Gastrocnemius medialis (tissue), 4 donors: ENCODE results near the gene OGA. TPM values are rescaled to one million over a fixed set of nuclear protein-coding genes. Genes with fewer than 3 reads are reported as not detected.

Source experiments
- ATAC-seq, 2 donors: fragments of 150-250 bp; one replicate each; pipeline ENCODE4 v1.9.1; 2016
- DNase-seq, 2 donors: peaks; one replicate each; pipeline ENCODE4 v3.0.0-alpha.2; 2019
- H3K27ac ChIP-seq, 4 donors: fragments of 200-600 bp; sonication (generic); 1 replicate in 1 of 4; 2 replicates in 3 of 4; pipeline ENCODE4 v1.5.1; 2016 to 2018; ENCODE audit warnings: mild to moderate bottlenecking in 2 of 4, moderate library complexity in 1 of 4
- H3K27me3 ChIP-seq, 3 donors: fragments of 200-600 bp; sonication (generic) in 2 of 3; 1 replicate in 1 of 3; 2 replicates in 2 of 3; pipeline versions ENCODE4 v1.5.1 to v1.6.0; 2016 to 2019; ENCODE audit warnings: mild to moderate bottlenecking in 1 of 3, moderate library complexity in 1 of 3
- H3K36me3 ChIP-seq, 2 donors: fragments of 200-600 bp; sonication (generic) in 1 of 2; one replicate each; pipeline ENCODE4 v1.5.1; 2017 to 2018
- H3K4me1 ChIP-seq, 2 donors: fragments of 200-600 bp; sonication (generic) in 1 of 2; one replicate each; pipeline ENCODE4 v1.5.1; 2016 to 2017; ENCODE audit warnings: mild to moderate bottlenecking in 2 of 2
- H3K4me3 ChIP-seq, 4 donors: fragments of 200-600 bp; sonication (generic) in 3 of 4; 1 replicate in 1 of 4; 2 replicates in 3 of 4; pipeline ENCODE4 v1.5.1; 2016 to 2019; ENCODE audit warnings: mild to moderate bottlenecking in 2 of 4
- H3K9me3 ChIP-seq, 3 donors: fragments of 200-600 bp; sonication (generic) in 2 of 3; 1 replicate in 1 of 3; 2 replicates in 2 of 3; pipeline ENCODE4 v1.5.1; 2016 to 2019
- CTCF ChIP-seq, 5 experiments: fragments of 450-650 bp in 3 of 5; fragments of 200-600 bp in 2 of 5; sonication (generic) in 2 of 5; IDR thresholded peaks in 4 of 5; conservative IDR thresholded peaks in 1 of 5; 1 replicate in 4 of 5; 2 replicates in 1 of 5; pipeline ENCODE4 v1.5.1; 2016 to 2019; ENCODE audit warnings: antibody characterized with exemption in 5 of 5, mild to moderate bottlenecking in 3 of 5, moderate library complexity in 3 of 5
- POLR2A ChIP-seq, 2 donors: fragments of 450-650 bp; IDR thresholded peaks; one replicate each; pipeline ENCODE4 v1.6.1; 2017; ENCODE audit warnings: antibody characterized with exemption in 2 of 2, mild to moderate bottlenecking in 2 of 2, moderate library complexity in 2 of 2
- in situ Hi-C, 4 donors: fragments of 200-750 bp; cut with MboI; loops; one replicate each; pipeline versions ENCODE4 v1.15.0 to v1.8.0; 2017; ENCODE audit warnings: low sequenced_read_pairs in 4 of 4
- intact Hi-C: fragments of 100-400 bp; cut with DNase I; formaldehyde crosslinking; loops from one replicate; pipeline ENCODE4 v1.15.1; 2023; ENCODE audit warnings: low total_unique reads
- total RNA-seq, 4 donors: library from RNA; depleted of rRNA; stranded (reverse); fragments of >200 nt; gene quantifications; one replicate each; pipeline versions ENCODE4 v1.1.0 to v1.2.3, GENCODE V29; 2016

Gene OGA
- total RNA-seq, 4 donors from 2014 or later: 25.8 to 85.5 (median 48.3) TPM

GRCh38 chr10:101766753-101767599, 51.3 kb downstream of the OGA start:
- Histone ChIP-seq H3K36me3 (no peaks in the 10 kb centered on the region), H3K27ac (no peak overlapping the region), H3K4me1 (no peaks in the 10 kb centered on the region), H3K27me3 (peaks cover 11 to 18% (median 11%) of the 10 kb centered on the region in 3 donors), H3K4me3 (no peak overlapping the region), H3K9me3 (no peaks in the 10 kb centered on the region)
- TF ChIP-seq CTCF (IDR thresholded peaks at IDR 0.05 in 4 of 5, conservative IDR thresholded peaks at IDR 0.05 in 1 of 5): no peak
- TF ChIP-seq POLR2A (IDR thresholded peaks at IDR 0.05): no peak
- in situ Hi-C loops: no loop called here
- ATAC-seq: no peak
- intact Hi-C loops: no loop called here
- DNase-seq: no peak

- H3K9me3 ChIP-seq: no peaks in the 10 kb centered on the region
- intact Hi-C loops: no loop called here
- H3K4me1 ChIP-seq: no peaks in the 10 kb centered on the region
- H3K36me3 ChIP-seq: no peaks in the 10 kb centered on the region
- TF ChIP-seq CTCF (IDR thresholded peaks at IDR 0.05 in 4 of 5, conservative IDR thresholded peaks at IDR 0.05 in 1 of 5) (no peak), POLR2A (IDR thresholded peaks at IDR 0.05) (no peak)
- peaks cover 6 to 11% (median 7%) of the 10 kb centered on the region in 3 donors for H3K27me3 ChIP-seq
- ATAC-seq (no peak), DNase-seq (no peak)
- no peak overlapping the region for H3K27ac ChIP-seq
- no peak overlapping the region for H3K4me3 ChIP-seq
- in situ Hi-C loops: no loop called here
Measured at GRCh38 chr10:101766306-101766705, 51.9 kb downstream of the OGA start.

GRCh38 chr10:101763141-101763846, 55.0 kb downstream of the OGA start:
- Histone ChIP-seq H3K9me3 (no peaks in the 10 kb centered on the region), H3K36me3 (no peaks in the 10 kb centered on the region), H3K27ac (no peak overlapping the region), H3K27me3 (no peaks in the 10 kb centered on the region), H3K4me1 (no peaks in the 10 kb centered on the region), H3K4me3 (no peak overlapping the region)
- no peak for TF ChIP-seq POLR2A (IDR thresholded peaks at IDR 0.05)
- TF ChIP-seq CTCF (IDR thresholded peaks at IDR 0.05 in 4 of 5, conservative IDR thresholded peaks at IDR 0.05 in 1 of 5): no peak
- intact Hi-C loops (no loop called here), in situ Hi-C loops (no loop called here)
- no peak for ATAC-seq
- DNase-seq: no peak

- Histone ChIP-seq H3K36me3 (no peaks in the 10 kb centered on the region), H3K27ac (no peak overlapping the region), H3K9me3 (no peaks in the 10 kb centered on the region), H3K4me1 (no peaks in the 10 kb centered on the region), H3K27me3 (no peaks in the 10 kb centered on the region), H3K4me3 (no peak overlapping the region)
- TF ChIP-seq POLR2A (IDR thresholded peaks at IDR 0.05) (no peak), CTCF (IDR thresholded peaks at IDR 0.05 in 4 of 5, conservative IDR thresholded peaks at IDR 0.05 in 1 of 5) (no peak)
- no peak for DNase-seq
- in situ Hi-C loops: no loop called here
- ATAC-seq: no peak
- intact Hi-C loops: no loop called here
Measured at GRCh38 chr10:101762736-101763135, 55.5 kb downstream of the OGA start.
